ENCODE results near the gene GTPBP4. TPM values are rescaled to one million over a fixed set of nuclear protein-coding genes. Genes with fewer than 3 reads are reported as not detected.

The GTPBP4 gene
- total RNA-seq, 2 experiments from 2014 or later = 50.3 to 53.7 TPM

- DNase-seq (no peak), ATAC-seq (ENCODE audit: poor library complexity) (no peak)
- Histone ChIP-seq H3K27ac (ENCODE audit: low read depth in 1 of 2, low read length in 2 of 2) (no peak overlapping the region), H3K36me3 (ENCODE audit: insufficient read depth, low read length) (no peaks in the 10 kb centered on the region), H3K4me3 (ENCODE audit: low read length) (no peak overlapping the region), H3K27me3 (ENCODE audit: control insufficient read depth in 1 of 2, insufficient read depth in 2 of 2, low read length in 2 of 2) (no peaks in the 10 kb centered on the region), H3K9me3 (ENCODE audit: control insufficient read depth in 1 of 2, insufficient read depth in 1 of 2, low read length in 2 of 2) (peaks cover 0 to 18% of the 10 kb centered on the region in 2 experiments), H3K4me1 (ENCODE audit: insufficient read depth, low read length) (peaks cover 5% of the 10 kb centered on the region)
- Mint-ChIP-seq H3K27me3 (peaks cover 4% of the 10 kb centered on the region), H3K9me3 (no peaks in the 10 kb centered on the region), H3K4me3 (no peak overlapping the region), H3K4me1 (ENCODE audit: low read depth) (peaks cover 5% of the 10 kb centered on the region), H3K36me3 (ENCODE audit: low read depth) (no peaks in the 10 kb centered on the region), H3K27ac (no peak overlapping the region)
- TF ChIP-seq, protein P1, sequence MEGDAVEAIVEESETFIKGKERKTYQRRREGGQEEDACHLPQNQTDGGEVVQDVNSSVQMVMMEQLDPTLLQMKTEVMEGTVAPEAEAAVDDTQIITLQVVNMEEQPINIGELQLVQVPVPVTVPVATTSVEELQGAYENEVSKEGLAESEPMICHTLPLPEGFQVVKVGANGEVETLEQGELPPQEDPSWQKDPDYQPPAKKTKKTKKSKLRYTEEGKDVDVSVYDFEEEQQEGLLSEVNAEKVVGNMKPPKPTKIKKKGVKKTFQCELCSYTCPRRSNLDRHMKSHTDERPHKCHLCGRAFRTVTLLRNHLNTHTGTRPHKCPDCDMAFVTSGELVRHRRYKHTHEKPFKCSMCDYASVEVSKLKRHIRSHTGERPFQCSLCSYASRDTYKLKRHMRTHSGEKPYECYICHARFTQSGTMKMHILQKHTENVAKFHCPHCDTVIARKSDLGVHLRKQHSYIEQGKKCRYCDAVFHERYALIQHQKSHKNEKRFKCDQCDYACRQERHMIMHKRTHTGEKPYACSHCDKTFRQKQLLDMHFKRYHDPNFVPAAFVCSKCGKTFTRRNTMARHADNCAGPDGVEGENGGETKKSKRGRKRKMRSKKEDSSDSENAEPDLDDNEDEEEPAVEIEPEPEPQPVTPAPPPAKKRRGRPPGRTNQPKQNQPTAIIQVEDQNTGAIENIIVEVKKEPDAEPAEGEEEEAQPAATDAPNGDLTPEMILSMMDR (IDR thresholded peaks at IDR 0.05) = no peak
- ChIA-PET POLR2A (no interaction called here), CTCF (no interaction called here)
- intact Hi-C loops (cut with DNase I, micrococcal nuclease) = no loop called here
These were observed 25.9 kb upstream of the GTPBP4 start for GRCh38 chr10:962342-962741.

GRCh38 chr10:963186-963585 is 25.0 kb upstream of the GTPBP4 start:
- TF ChIP-seq, protein P1 (IDR thresholded peaks at IDR 0.05) = no peak
- no peak overlapping the region for H3K4me3 Mint-ChIP-seq
- no peak for ATAC-seq (ENCODE audit: poor library complexity)
- H3K36me3 Mint-ChIP-seq (ENCODE audit: low read depth) = no peaks in the 10 kb centered on the region
- Histone ChIP-seq H3K4me1 (ENCODE audit: insufficient read depth, low read length) (peaks cover 10% of the 10 kb centered on the region), H3K27ac (ENCODE audit: low read depth in 1 of 2, low read length in 2 of 2) (no peak overlapping the region), H3K27me3 (ENCODE audit: control insufficient read depth in 1 of 2, insufficient read depth in 2 of 2, low read length in 2 of 2) (no peaks in the 10 kb centered on the region), H3K36me3 (ENCODE audit: insufficient read depth, low read length) (no peaks in the 10 kb centered on the region), H3K4me3 (ENCODE audit: low read length) (no peak overlapping the region), H3K9me3 (ENCODE audit: control insufficient read depth in 1 of 2, insufficient read depth in 1 of 2, low read length in 2 of 2) (peaks cover 0 to 18% of the 10 kb centered on the region in 2 experiments)
- ChIA-PET POLR2A (no interaction called here), CTCF (no interaction called here)
- peaks cover 11% of the 10 kb centered on the region for H3K4me1 Mint-ChIP-seq (ENCODE audit: low read depth)
- no peak for DNase-seq
- peaks cover 4% of the 10 kb centered on the region for H3K27me3 Mint-ChIP-seq
- intact Hi-C loops (cut with DNase I, micrococcal nuclease) = no loop called here
- H3K9me3 Mint-ChIP-seq = no peaks in the 10 kb centered on the region
- H3K27ac Mint-ChIP-seq = no peak overlapping the region

GRCh38 chr10:963655-964054 is 24.6 kb upstream of the GTPBP4 start:
- no peak overlapping the region for H3K4me3 ChIP-seq (ENCODE audit: low read length)
- TF ChIP-seq, protein P1 (IDR thresholded peaks at IDR 0.05) = no peak
- peaks cover 0 to 18% of the 10 kb centered on the region in 2 experiments for H3K9me3 ChIP-seq (ENCODE audit: control insufficient read depth in 1 of 2, insufficient read depth in 1 of 2, low read length in 2 of 2)
- POLR2A ChIA-PET = no interaction called here
- Mint-ChIP-seq H3K27me3 (peaks cover 7% of the 10 kb centered on the region), H3K36me3 (ENCODE audit: low read depth) (no peaks in the 10 kb centered on the region), H3K9me3 (no peaks in the 10 kb centered on the region), H3K4me3 (no peak overlapping the region), H3K4me1 (ENCODE audit: low read depth) (peaks cover 11% of the 10 kb centered on the region), H3K27ac (no peak overlapping the region)
- DNase-seq (no peak), ATAC-seq (ENCODE audit: poor library complexity) (no peak)
- CTCF ChIA-PET = no interaction called here
- no peaks in the 10 kb centered on the region for H3K36me3 ChIP-seq (ENCODE audit: insufficient read depth, low read length)
- no peaks in the 10 kb centered on the region for H3K27me3 ChIP-seq (ENCODE audit: control insufficient read depth in 1 of 2, insufficient read depth in 2 of 2, low read length in 2 of 2)
- H3K4me1 ChIP-seq (ENCODE audit: insufficient read depth, low read length) = peaks cover 10% of the 10 kb centered on the region
- no peak overlapping the region for H3K27ac ChIP-seq (ENCODE audit: low read depth in 1 of 2, low read length in 2 of 2)
- intact Hi-C loops (cut with DNase I, micrococcal nuclease) = no loop called here

All from CD4-positive, alpha-beta T cell (primary cell).